SKM-1 (cell line): ENCODE data around the gene CNDP1.
"Not testable (repeated sequence)": the region's sequence is repeated elsewhere in the genome, so short reads cannot be mapped to it uniquely, and the experiment has no call there.

Source experiments
- DNase-seq: peaks from one replicate; lab custom pipeline; 2025; ENCODE audit not compliant: unreplicated experiment; lab: John Stamatoyannopoulos, UW

CNDP1 gene, protein sequence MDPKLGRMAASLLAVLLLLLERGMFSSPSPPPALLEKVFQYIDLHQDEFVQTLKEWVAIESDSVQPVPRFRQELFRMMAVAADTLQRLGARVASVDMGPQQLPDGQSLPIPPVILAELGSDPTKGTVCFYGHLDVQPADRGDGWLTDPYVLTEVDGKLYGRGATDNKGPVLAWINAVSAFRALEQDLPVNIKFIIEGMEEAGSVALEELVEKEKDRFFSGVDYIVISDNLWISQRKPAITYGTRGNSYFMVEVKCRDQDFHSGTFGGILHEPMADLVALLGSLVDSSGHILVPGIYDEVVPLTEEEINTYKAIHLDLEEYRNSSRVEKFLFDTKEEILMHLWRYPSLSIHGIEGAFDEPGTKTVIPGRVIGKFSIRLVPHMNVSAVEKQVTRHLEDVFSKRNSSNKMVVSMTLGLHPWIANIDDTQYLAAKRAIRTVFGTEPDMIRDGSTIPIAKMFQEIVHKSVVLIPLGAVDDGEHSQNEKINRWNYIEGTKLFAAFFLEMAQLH

DNA sequence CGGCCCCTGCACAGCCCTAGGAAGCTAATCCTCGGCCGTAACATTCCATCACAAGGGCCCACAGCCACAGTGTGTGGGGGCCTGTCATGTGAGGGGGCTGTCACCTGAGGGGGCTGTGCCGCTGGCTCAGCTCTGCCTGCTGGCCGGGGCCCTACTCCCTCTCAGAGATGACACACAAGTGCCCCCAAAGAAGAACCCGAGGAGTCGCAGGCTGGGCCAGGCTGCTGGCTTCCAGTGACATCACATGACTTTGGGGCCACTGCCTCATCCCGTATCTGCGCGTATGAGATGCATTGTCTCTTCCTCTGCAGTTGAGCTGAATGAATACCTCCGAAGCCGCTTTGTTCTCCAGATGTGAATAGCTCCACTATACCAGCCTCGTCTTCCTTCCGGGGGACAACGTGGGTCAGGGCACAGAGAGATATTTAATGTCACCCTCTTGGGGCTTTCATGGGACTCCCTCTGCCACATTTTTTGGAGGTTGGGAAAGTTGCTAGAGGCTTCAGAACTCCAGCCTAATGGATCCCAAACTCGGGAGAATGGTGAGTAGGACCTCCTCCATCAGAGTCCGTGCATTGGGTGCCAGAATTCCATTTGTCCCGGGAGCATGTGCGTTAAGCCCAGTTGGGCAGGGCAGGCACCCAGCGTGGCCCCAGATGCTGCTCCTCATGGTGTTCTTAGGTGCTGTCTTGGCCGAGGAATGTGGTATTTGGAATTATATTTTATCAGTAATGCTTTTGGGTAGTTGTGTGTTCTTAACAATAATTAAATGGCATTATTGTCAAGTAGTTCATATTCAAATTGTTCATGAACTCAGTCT is at the start of gene CNDP1:
Gene CNDP1 (plus strand): TSS at position 351 of the 820 bp plus-strand sequence. CDS start 168 bp downstream, at position 519.
- DNase-seq: no peak

DNA sequence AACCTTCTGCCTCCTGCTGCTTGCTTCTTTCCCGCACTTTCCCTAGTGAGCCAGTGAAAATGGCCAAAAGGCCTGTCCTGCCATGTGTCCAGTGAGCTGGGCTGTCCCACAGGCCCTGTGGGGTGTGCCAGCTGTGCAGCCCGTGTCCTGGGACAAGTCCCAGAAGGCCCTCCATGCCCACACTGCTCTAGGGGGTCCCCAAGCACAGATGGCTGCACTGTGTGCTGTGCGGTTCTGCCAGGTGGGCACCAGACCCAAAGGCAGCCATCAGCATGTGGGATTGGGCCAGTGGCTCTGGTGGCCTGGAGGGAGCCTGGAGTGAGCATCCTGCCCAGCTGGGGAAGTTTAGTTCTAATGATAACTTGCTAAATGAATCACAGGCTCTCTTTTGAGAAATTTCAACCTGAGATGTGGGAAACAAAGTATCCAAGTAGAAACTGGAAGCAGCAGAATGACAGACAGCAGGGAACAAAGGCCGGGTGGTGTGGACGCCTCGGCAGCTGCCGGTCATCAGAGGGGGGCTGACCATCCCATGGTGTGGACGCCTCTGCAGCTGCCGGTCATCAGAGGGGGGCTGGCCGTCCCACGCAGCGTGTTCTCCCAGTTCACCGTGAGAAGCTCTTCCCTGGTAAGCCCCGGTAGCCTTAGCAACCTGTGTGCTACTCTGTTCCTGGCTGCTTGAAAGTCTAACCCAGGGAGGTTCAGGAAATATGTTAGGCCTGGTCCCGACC is 48.0 kb upstream of the CNDP1 start:
- no peak for DNase-seq

DNA sequence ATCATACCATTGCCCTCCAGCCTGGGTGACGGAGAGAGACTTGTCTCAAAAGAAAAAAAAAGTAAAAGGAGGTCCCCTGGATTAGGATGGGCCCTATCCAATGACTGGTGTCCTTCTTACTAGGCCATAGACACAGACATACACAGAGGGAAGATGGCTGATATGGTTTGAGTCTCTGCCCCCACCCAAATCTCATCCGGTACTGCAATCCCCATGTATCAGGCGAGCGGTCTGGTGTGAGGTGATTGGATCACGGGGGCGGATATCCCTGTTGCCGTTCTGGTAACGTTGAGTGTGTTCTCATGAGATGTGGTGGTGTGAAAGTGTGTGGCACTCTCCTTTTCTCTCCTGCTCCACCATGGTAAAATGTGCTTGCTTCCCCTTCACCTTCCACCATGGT is 45.9 kb upstream of the CNDP1 start:
- DNase-seq: no peak

DNA sequence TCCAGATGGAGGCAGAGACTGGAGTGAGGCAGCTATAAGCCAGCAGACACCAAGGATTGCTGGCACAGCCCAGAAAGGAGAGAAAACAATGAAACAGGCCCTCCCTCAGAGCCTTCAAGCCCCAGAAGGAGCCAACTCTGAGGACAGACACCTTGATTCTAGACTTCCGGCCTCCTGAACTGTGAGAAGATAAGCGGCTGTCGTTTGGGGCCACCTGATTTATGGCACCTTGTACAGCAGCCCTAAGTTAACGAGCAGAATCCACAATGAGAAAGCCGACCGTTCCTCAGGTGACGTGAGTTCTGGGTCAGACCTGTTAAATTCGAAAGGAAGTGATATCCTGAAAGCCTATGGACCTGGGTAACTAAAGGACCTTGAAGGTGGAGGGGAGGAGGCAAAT is 45.4 kb upstream of the CNDP1 start:
- DNase-seq: no peak

DNA sequence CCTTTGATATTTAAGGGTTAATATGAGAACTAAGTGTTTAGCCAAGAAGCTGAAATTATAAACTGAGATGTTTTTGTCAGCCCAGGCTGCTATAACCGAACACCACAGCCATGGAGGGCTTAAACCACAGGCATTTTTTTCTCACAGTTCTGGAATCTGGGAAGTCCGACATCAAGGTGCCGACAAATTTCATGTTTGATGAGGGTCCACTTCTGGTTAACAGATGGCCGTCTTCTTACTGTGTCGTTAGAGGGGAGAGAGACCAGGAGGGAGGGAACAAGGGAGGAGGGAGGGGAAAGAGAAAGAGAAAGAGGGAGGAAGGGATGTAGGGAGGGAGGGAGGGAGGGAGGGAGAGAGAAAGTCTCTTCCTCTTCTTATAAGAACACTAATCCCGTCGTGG is 44.6 kb upstream of the CNDP1 start:
- DNase-seq: no peak

DNA sequence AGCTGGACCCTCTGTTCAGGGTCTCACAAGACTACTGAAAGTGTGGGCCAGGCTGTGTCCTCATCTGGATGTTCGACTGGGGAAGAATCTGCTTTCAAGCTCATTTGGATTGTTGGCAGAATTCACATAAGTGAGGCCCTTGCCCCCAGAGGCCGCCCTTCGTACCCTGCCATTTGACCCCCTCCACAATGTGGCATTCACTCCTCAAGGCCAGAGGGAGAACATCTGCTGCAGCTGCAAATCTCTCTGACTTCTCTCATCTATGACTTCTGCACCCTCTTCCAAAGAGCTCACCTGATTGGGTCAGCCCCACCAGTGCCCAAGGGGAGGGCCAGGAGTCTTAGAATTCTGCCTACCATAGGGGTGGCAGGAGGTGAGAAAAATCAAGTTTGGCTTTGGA is 42.0 kb upstream of the CNDP1 start:
- no peak for DNase-seq

DNA sequence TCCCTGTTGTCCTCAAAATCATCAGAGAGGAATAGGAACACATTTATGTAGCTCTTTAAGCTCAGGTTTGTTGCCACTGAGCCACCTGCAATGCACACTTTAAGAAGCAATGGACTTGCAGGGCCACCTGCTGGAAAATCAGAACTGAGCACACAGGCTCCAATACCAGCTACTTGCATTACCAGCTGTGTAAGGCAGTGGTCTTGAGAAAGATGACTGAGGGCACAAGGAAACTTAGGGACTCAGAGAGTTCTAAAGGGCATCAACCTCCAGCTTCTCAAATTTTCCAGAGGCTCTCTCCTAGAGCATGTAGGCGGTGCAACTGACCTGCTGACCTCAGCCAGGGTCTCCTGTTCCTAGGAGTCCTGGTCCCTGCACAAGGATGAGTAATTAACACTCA is 40.6 kb upstream of the CNDP1 start:
- no peak for DNase-seq

DNA sequence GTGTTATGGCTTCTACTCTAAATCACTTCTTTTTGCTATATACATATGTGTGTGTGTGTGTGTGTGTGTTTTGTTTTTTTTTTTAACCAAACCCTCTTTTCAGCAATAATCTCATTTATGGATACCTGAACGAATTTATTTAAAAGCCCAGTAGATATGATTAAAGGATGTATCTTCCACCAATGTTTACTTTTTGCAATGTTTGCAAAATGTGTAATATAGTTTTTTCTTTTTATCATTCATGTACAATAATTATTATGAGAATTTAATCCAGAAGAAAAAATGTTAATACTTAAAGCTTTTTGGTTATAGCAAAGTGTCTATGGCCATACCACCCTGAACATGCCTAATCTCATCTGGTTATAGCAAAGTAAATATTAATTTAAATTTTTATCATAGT is 39.8 kb upstream of the CNDP1 start:
- DNase-seq: no peak

DNA sequence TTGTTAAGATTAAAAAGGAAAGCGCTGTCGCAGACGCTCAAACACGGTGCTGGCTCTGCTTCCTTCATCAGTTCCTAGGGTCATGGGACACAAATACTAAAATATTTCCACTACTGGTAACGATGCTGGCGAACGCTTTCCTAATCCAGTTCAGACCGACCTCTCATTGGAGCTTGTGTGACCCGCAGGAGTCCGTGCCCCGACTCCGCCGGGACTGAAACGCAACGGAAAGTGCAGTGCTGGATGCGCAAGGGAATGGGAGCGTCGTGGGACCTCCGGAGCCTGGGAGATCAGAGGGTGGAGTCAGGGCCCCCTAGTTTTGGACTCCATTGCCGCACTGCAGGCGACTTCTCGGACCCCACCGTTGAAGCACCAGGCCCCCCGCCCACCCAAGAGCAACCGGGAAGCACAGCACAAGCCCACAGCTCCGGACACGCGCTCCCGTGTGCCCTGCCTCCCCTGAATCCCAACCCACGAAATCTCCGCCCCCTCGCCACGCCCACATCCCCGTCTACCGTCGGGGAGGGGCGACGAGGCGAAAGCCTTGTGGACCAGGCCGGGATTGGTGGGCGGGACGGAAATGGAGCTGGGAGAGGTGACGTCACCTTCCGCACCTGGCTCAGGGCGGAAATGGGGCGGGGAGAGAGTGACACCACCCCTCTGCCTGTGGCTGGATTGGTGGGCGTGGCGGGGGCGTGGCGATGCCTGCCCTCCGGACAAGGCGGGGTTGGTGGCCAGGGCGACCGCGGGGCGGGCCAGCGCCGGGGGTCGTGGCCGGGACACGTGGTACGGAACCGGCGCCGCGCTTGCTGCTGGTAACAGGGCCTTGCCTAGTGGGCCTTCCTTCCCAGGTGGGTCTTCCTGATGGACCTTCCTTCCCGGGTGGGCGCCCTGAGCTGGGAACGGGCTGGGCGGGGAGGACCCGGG is 38.5 kb upstream of the CNDP1 start, which contains the start of gene CNDP2:
Gene CNDP2 (plus strand): TSS at position 783 of the 927 bp plus-strand sequence. CDS start 3,611 bp downstream, outside the sequence.
- peak; percentile 93 for DNase-seq

DNA sequence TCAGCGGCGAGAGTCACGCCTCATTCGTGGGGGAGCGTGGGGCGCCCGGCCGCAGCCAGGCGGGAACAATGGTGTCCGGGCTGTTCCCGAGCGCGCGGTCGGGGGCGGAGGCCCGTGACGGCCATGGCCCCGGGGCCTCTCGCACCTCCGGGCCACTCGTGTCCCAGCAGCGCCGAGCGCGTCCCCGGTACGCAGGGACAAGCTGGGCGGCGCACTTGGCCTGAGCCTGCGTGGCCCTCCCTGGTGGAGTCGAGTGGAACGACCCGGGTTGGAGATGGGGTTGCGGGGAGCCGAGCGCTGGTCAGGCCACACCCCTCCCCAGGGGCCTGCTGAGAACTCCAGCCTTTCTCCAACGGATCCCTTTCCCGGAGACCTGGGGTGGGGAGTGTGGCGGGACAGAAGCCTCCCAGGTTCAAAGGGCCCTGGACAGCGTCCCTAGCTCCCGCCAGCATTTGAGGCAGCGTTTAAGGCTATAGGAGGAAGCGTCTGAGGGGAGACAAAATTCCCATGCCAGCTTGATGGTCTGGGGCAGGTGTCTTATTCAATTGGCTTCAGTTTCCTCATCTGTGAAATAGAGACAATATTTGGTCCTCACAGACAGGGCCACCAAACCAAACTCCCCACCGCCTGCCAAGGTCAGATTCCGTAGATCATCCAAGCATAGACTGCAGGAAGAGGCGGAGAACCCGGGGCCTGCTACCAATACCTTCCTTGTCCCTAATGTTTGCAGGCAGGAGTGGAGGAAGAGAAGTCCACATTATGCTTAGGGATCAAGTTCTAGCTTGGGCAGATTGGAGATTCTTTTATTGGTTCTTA is 37.6 kb upstream of the CNDP1 start:
- peak; percentile 16 for DNase-seq

DNA sequence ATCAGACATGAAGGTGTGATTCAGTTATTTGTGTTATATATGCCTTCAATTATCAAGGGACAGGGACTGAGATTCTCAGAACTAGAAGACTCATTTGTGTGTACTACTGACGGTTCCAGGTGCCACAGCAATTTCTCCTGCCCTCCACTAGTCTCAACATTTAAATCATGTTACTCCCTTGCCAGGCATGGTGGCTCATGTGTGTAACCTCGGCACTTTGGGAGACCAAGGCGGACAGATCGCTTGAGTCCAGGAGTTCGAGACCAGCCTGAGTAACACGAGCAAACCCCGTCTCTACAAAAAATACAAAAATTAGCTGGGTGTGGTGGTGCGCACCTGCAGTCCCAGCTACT is 37.0 kb upstream of the CNDP1 start:
- no peak for DNase-seq

DNA sequence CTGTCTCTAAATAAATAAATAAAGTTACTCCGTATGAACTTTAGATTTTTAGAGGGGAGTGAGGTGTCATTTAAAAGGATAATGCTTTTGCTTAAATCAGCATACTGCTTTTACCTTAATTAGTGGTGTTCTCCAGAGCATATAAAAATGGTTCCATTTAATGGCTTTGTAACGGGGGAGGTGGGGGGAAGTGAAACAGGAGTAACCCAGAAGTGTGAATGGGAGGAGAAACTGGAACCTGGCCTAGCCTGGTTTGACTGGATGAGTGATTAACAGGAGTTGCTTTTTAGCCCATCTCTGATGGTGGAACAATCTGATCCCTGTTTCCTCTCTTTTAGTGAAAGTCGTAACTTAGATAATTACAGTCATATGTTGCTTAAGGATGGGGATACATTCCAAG is 36.5 kb upstream of the CNDP1 start:
- DNase-seq: no peak

DNA sequence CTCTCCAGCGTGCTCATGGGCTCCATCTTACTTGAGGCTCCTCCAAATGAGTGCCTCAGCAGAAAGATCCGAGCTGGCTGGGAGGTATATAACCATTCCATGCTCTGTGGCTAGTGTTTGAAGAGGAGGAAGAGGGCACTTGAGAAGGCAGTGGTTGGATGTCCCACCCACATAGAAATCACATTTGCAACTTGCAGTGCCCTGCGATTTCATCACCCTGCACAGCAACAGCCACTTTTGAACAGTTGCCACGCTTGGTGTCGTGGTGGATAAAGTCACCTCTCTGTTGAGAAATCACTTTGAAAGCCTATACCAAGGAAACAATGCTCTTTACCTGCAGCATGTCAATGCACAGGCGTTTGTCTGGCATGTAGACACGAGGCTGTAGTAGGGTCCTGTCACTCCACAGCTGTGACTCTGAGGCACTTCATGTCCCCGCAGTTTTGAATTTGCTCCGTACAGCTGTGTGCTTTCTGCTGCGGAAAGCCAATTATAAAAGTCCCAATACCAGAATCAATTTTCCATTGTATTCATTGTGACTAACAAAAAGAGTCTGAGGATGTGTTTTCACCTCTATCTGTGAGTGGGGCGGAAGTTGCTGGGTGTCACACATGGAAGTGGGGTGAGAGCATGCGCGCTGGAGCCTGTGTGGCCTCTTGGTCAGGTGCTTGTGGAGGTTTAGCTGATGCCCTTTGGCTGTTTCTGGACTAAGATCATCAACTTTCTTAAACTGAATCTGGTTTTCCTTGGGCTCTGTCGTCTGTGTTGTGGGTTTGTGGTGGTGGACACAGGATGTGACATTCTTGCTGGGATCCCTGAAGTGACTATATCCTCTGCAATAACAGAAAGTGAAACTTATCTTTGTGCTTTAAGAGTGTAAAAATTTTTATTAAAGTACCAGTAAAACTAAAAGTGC is 35.3 kb upstream of the CNDP1 start:
- DNase-seq: peak; percentile 50

DNA sequence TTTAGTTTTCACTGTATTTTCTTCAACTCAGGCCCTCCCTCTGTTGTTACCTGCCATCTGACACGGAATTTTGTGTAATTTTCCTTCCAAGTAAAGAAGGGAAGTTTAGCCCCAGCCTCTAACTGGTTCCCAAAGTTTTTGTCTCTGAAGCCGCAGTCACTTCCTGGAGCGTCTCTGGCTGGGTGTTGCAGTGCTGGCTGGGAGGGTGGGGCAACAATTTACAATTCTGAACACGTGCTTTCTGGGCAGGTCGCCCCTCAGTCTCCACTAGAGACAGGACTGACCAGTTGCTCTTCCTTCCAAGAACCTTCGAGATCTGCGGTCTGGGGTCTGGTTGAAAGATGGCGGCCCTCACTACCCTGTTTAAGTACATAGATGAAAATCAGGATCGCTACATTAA is 34.7 kb upstream of the CNDP1 start:
- DNase-seq: peak; percentile 29

DNA sequence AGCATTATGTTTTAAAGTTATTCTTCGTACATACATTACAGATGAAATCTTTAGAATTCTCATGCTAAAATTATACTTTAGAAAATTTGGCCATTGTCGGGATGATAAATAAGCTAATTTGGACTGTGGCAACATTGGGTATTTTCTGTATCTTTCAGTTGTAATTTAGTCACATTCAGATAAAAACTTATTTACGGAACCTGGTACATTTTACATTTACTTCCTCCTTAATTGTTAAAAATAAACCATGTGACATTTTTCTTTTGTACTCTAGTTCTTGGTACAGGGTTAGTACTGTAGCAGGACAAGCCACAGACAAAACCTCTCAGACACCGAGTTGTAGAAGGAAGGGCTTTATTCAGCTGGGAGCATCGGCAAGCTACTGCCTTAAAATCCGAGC is 33.9 kb upstream of the CNDP1 start:
- DNase-seq: no peak

DNA sequence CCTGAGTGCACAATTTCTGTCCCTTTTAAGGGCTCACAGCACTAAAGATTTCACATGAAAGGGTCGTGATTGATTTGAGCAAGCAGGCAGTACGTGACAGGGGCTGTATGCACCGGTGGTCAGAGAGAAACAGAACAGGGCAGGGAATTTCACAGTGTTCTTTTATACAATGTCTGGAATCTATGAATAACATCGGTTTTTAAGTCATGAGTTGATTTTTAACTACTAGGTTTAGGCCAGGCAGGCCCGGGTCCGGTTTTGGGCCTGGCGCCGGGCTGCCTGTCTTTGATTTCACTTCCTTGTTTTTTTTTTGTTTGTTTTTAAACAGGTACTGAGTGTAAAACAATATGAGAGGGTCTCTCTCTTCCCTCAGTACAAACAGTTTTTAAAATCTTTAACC is 33.5 kb upstream of the CNDP1 start:
- DNase-seq: not testable (repeated sequence)

DNA sequence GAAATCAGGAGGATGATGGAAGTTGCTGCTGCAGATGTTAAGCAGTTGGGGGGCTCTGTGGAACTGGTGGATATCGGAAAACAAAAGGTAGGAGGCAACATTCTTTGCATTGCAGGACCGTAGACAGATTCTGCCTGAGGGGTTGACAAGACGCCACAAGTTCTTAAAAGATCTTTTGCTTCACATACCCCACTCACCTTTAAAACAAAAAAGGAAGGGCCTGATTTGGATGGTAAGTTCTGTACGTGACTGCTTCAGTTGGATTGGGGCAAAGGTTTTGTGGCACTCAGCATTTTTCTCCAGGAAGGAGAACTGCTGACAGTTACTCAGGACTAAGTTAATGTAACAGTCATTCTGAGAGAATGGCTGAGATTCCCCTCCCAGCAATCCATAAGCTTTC is 32.9 kb upstream of the CNDP1 start:
- no peak for DNase-seq

DNA sequence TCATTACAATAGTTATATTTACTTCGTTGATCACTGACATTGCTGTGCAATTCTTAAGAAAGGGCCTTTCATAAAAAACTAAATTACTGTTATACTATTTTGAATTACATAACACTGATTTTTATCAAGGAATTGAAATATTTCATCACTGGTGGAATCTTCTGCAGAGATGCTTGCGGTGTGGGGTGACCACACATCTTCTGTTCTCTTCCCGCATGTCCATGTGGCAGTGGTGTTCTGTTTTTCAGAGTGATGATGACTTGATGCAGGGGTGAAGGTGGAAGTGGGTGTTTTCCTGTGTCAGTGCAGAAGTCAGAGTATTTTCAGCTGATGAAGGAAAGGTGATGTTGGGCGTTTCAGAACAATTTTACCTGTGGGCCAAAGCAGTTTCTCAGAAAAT is 31.2 kb upstream of the CNDP1 start:
- no peak for DNase-seq
